ENCODE measurements around the gene COQ6.
"Not testable (repeated sequence)": the region's sequence is repeated elsewhere in the genome, so short reads cannot be mapped to it uniquely, and the experiment has no call there.

The COQ6 gene

GRCh38 chr14:73988656-73989055 lies 38.6 kb downstream of the COQ6 start:
- DNase-seq: not testable (repeated sequence)

GRCh38 chr14:73991092-73991491 lies 41.0 kb downstream of the COQ6 start:
- DNase-seq: no peak

- not testable (repeated sequence) for DNase-seq
Measured at GRCh38 chr14:73994926-73995325, 44.8 kb downstream of the COQ6 start.

- no peak for DNase-seq
Measured at GRCh38 chr14:73995977-73996378, 45.9 kb downstream of the COQ6 start.

- no peak for DNase-seq
Measured at GRCh38 chr14:73996731-73997107, 46.6 kb downstream of the COQ6 start.

- DNase-seq: no peak
Measured at GRCh38 chr14:73997108-73997943, 47.2 kb downstream of the COQ6 start.

- no peak for DNase-seq
Measured at GRCh38 chr14:73997944-73998447, 47.9 kb downstream of the COQ6 start.

GRCh38 chr14:73998726-73999125 lies 48.6 kb downstream of the COQ6 start:
- no peak for DNase-seq

- DNase-seq: not testable (repeated sequence)
Measured at GRCh38 chr14:74005664-74006063, 55.6 kb downstream of the COQ6 start.

GRCh38 chr14:74008843-74009499 lies 58.9 kb downstream of the COQ6 start:
- no peak for DNase-seq
